Thoracic aorta (tissue), 2 donors: ENCODE results near the gene SNED1. TPM values are rescaled to one million over a fixed set of nuclear protein-coding genes. Genes with fewer than 3 reads are reported as not detected.
"Not testable (repeated sequence)": the region's sequence is repeated elsewhere in the genome, so short reads cannot be mapped to it uniquely, and the experiment has no call there.

Source experiments
- ATAC-seq: fragments of 150-250 bp; one replicate; pipeline ENCODE4 v1.8.0; 2017; ENCODE audit warnings: low read depth; ENCODE audit not compliant: insufficient number of reproducible peaks, low FRiP score
- DNase-seq: peaks from one replicate; pipeline ENCODE4 v3.0.0-alpha.2; 2020; ENCODE audit warnings: low spot score
- H3K27ac ChIP-seq, 2 donors: fragments of 200-600 bp; sonication (generic); 1 replicate in 1 of 2; 2 replicates in 1 of 2; pipeline ENCODE4 v1.5.1; 2016; ENCODE audit warnings: mild to moderate bottlenecking in 2 of 2, moderate library complexity in 2 of 2
- H3K27me3 ChIP-seq: fragments of 200-600 bp; sonication (generic); replicated peaks from 2 replicates; pipeline ENCODE4 v1.6.0; 2016; ENCODE audit warnings: mild to moderate bottlenecking; ENCODE audit not compliant: insufficient read depth
- H3K36me3 ChIP-seq: fragments of 200-600 bp; sonication (generic); one replicate; pipeline ENCODE4 v1.5.1; 2016
- H3K4me1 ChIP-seq, 2 donors: fragments of 200-600 bp; sonication (generic); 1 replicate in 1 of 2; 2 replicates in 1 of 2; pipeline versions ENCODE4 v1.5.1 to v1.6.0; 2016; ENCODE audit warnings: low read depth in 2 of 2, mild to moderate bottlenecking in 1 of 2; ENCODE audit not compliant: control insufficient read depth in 1 of 2
- H3K4me3 ChIP-seq: fragments of 200-600 bp; sonication (generic); 2 replicates; pipeline ENCODE4 v1.5.1; 2016; ENCODE audit warnings: mild to moderate bottlenecking
- H3K9me3 ChIP-seq: fragments of 200-600 bp; sonication (generic); 2 replicates; pipeline ENCODE4 v1.5.1; 2016
- CTCF ChIP-seq: fragments of 200-600 bp; sonication (generic); IDR thresholded peaks from one replicate; pipeline ENCODE4 v1.5.1; 2019; ENCODE audit warnings: antibody characterized with exemption
- total RNA-seq, 2 donors: library from RNA; depleted of rRNA; stranded (reverse); fragments of >200 nt; gene quantifications; one replicate each; pipeline versions ENCODE4 v1.1.0 to v1.2.3, GENCODE V29; 2016

The SNED1 gene
- total RNA-seq, 2 donors from 2014 or later, result 133 to 206 TPM

GRCh38 chr2:240972636-240973521 is 25.5 kb upstream of the SNED1 start:
- H3K4me3 ChIP-seq, result no peak overlapping the region
- peaks cover 6% of the 10 kb centered on the region for H3K27me3 ChIP-seq
- H3K36me3 ChIP-seq, result no peaks in the 10 kb centered on the region
- DNase-seq (no peak), ATAC-seq (no peak)
- no peak overlapping the region for H3K27ac ChIP-seq
- H3K9me3 ChIP-seq, result no peaks in the 10 kb centered on the region
- no peak for TF ChIP-seq CTCF
- no peaks in the 10 kb centered on the region for H3K4me1 ChIP-seq

GRCh38 chr2:240974771-240975572 is 23.4 kb upstream of the SNED1 start:
- no peak for ATAC-seq
- Histone ChIP-seq H3K27ac (no peak overlapping the region), H3K4me3 (no peak overlapping the region), H3K36me3 (no peaks in the 10 kb centered on the region), H3K27me3 (peaks cover 6% of the 10 kb centered on the region), H3K9me3 (no peaks in the 10 kb centered on the region), H3K4me1 (no peaks in the 10 kb centered on the region)
- DNase-seq, result no peak
- TF ChIP-seq CTCF, result no peak

- not testable (repeated sequence) for H3K4me1 ChIP-seq, H3K27ac ChIP-seq, ATAC-seq, H3K27me3 ChIP-seq, H3K36me3 ChIP-seq, H3K4me3 ChIP-seq, DNase-seq, H3K9me3 ChIP-seq
Measured at GRCh38 chr2:240975903-240976302, 22.5 kb upstream of the SNED1 start.

GRCh38 chr2:240981280-240981679 is 17.1 kb upstream of the SNED1 start:
- H3K36me3 ChIP-seq, result no peaks in the 10 kb centered on the region
- no peak overlapping the region for H3K4me3 ChIP-seq
- DNase-seq (no peak), ATAC-seq (no peak)
- no peaks in the 10 kb centered on the region for H3K27me3 ChIP-seq
- no peak overlapping the region for H3K27ac ChIP-seq
- peaks cover 0 to 15% of the 10 kb centered on the region in 2 donors for H3K4me1 ChIP-seq
- no peaks in the 10 kb centered on the region for H3K9me3 ChIP-seq
- no peak for TF ChIP-seq CTCF

GRCh38 chr2:240981871-240982800 is 16.3 kb upstream of the SNED1 start:
- H3K27me3 ChIP-seq, result no peaks in the 10 kb centered on the region
- ATAC-seq (no peak), DNase-seq (no peak)
- peaks cover 6 to 23% of the 10 kb centered on the region in 2 donors for H3K4me1 ChIP-seq
- no peak overlapping the region for H3K4me3 ChIP-seq
- H3K27ac ChIP-seq, result no peak overlapping the region
- H3K9me3 ChIP-seq, result no peaks in the 10 kb centered on the region
- no peak for TF ChIP-seq CTCF
- no peaks in the 10 kb centered on the region for H3K36me3 ChIP-seq
